Adrenal gland (tissue), 5 donors: ENCODE data around the gene GATAD2A.

ENCODE experiments used
- CTCF ChIP-seq, 6 experiments: fragments of 450-650 bp in 4 of 6; fragments of 200-600 bp in 2 of 6; sonication (generic) in 1 of 6; IDR thresholded peaks; 1 replicate in 5 of 6; 2 replicates in 1 of 6; pipeline versions ENCODE4 v1.5.1 to v1.8.0; 2016 to 2021; ENCODE audit warnings: antibody characterized with exemption in 6 of 6, mild to moderate bottlenecking in 2 of 6, moderate library complexity in 1 of 6
- POLR2A ChIP-seq, 2 donors: fragments of 450-650 bp; IDR thresholded peaks; one replicate each; pipeline ENCODE4 v1.6.1; 2017; ENCODE audit warnings: antibody characterized with exemption in 2 of 2, mild to moderate bottlenecking in 2 of 2, moderate library complexity in 1 of 2
- donor health status: DM: no; HTN: no; CAD: no.

- no peak for TF ChIP-seq CTCF (IDR thresholded peaks at IDR 0.05)
- no peak for TF ChIP-seq POLR2A (IDR thresholded peaks at IDR 0.05)
These were observed 81.8 kb downstream of the GATAD2A start for GRCh38 chr19:19487077-19487949.
